Measurements from ENCODE around the gene TSPAN13.

The TSPAN13 gene

DNA sequence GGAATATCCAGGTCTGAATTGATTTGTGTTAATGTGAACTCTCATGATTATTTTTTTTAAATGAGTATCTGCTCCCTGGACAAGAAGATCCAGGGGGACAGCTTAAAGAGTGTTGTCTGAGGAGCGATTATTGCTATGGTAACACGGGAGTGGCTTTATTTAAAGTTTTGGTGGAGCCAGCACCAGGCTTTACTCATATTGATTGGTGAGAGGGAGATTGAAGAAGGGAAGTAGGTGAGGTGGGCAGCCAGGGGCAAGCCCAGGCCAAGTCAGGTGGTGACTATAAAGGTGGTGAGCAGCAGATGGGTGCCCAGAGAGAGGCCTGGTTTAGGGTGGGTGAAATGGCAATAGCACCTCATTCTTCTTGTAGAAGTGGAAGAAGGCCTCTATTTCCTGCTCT, 61.4 kb downstream of the TSPAN13 start:
- no peak for FAIRE-seq

DNA sequence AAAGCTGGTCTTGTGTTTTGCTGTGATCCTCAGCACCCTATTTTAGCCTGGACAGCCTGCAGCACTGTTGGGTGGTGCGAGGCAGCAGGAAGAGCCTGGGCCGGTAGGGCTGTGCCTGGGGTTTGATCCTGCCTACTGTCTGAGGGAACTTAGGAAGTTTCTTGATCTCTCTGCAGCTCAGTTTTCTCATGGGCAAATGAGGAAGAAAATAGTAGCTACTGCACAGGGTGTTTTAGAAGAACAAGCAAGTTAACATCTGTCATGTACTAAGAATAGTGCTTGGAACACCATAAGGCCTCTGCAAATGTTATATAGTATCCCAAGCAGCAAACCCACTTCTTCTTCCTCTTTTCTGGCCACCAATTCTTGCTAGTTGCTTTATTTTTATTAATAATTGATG, 63.3 kb downstream of the TSPAN13 start:
- no peak for FAIRE-seq

DNA sequence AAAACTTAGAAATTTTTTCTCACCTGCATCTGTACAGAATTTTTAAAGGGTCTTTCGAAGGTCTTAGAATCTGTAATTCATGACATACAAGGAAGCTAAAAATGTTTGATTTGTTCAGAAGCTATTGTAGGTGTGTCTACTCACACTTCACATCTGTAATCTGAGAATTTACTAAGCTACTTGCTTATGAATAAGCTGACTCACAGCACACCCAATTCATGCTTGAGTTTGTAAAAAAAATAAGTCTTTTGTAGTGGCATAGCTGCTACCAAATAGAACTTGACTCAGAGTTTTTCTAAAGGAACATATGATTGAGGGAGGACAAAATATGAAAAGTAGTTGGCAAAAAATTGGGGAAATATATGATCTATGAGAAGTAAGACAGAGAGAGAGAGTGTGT, 64.0 kb downstream of the TSPAN13 start:
- peak; percentile 87 for FAIRE-seq

DNA sequence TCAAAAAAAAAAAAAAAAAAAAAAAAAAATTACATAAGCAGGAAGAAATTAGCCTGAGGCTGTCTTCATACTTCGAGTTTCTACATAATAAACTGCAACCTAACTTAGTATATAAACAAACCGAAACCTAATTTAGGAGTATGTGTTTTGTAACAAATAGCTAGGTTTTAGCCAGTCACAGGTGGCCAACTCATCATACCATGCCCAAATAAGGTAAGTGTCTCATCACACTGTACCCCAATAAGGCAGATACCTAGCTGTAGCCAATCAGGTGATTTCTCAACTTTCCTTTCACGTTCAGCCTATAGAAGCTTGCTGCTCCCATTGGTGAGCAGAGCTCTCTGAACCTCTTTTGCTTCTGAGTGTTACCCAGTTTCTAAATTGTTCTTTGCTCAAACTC, 65.2 kb downstream of the TSPAN13 start:
- FAIRE-seq: no peak

DNA sequence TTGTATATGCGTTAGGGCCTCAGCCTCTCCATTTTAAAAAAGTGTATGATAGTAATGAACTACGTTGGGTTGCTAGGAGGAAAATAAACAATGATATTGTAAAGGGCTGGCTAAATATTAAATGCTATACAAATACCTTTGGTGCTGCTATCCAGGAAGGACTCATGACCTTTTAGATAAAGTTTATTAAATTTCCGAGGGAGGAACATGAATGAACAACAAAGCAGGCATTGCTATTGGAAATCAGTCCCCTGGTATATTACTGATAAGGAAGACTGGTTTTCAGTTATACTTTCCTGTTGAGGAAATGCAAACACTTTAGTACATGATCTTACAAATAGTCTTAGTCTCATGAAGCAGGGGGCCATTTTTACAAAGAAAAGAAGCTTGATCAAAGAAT, 68.5 kb downstream of the TSPAN13 start:
- peak; percentile 14 for FAIRE-seq

DNA sequence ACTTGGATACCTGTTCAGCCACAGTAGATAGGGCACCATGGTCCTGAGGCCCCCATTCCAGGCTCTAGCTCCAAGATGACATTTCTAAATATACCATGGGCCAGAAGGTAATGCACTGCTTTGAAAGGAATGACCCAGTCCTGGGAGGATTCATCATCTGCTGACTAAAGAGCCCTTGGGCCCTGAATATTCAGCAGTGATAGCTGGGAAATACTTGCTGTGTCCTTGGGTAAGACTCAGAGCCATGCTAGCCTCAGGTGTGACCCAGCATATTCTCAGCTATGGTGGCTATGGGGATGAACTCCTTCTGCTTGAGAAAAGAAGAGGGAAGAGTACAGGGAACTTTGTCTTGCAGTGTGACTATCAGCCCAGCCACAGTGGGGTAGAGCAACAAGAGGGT, 72.5 kb downstream of the TSPAN13 start:
- FAIRE-seq: no peak

DNA sequence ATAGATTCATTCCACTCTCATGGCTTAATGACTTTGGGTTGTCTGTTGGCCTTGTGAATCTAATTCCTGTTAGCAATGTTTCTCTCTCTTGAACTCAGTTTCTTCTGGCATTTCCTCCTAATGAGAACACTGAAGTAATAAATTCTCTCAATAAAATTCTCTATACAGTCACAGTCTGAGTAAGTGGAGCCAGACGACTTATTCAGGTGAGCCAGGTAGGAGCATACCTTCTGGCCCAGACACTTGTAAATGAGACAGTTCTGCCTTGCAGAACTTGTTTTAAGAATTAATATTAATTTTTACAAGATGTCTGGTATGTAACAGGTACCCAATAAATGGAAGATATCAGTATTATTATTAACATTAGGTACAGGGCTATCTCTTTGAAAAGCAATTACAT, 79.8 kb downstream of the TSPAN13 start:
- FAIRE-seq: no peak
